ENCODE data around the gene AXIN2. TPM values are rescaled to one million over a fixed set of nuclear protein-coding genes. Genes with fewer than 3 reads are reported as not detected.

The AXIN2 gene
- total RNA-seq, 1 donor from 2014 or later, result 44.8 TPM

GRCh38 chr17:65519462-65519861 lies 42.0 kb downstream of the AXIN2 start:
- peaks cover 13% of the 10 kb centered on the region for H3K4me1 Mint-ChIP-seq (ENCODE audit: unreplicated experiment)
- H3K9me3 Mint-ChIP-seq (ENCODE audit: unreplicated experiment), result no peaks in the 10 kb centered on the region
- H3K36me3 Mint-ChIP-seq (ENCODE audit: low read depth, unreplicated experiment), result no peaks in the 10 kb centered on the region
- H3K4me3 Mint-ChIP-seq (ENCODE audit: unreplicated experiment), result no peak overlapping the region
- no peak for DNase-seq (ENCODE audit: low spot score)
- peaks cover 9% of the 10 kb centered on the region for H3K27me3 Mint-ChIP-seq (ENCODE audit: unreplicated experiment)
- no peak for TF ChIP-seq CTCF (IDR thresholded peaks at IDR 0.05; ENCODE audit: unreplicated experiment)
- no peak overlapping the region for H3K27ac Mint-ChIP-seq (ENCODE audit: unreplicated experiment)

GRCh38 chr17:65518256-65518655 lies 43.2 kb downstream of the AXIN2 start:
- no peak overlapping the region for H3K4me3 Mint-ChIP-seq (ENCODE audit: unreplicated experiment)
- no peak for DNase-seq (ENCODE audit: low spot score)
- peaks cover 5% of the 10 kb centered on the region for H3K4me1 Mint-ChIP-seq (ENCODE audit: unreplicated experiment)
- peaks cover 9% of the 10 kb centered on the region for H3K27me3 Mint-ChIP-seq (ENCODE audit: unreplicated experiment)
- no peaks in the 10 kb centered on the region for H3K9me3 Mint-ChIP-seq (ENCODE audit: unreplicated experiment)
- no peak for TF ChIP-seq CTCF (IDR thresholded peaks at IDR 0.05; ENCODE audit: unreplicated experiment)
- no peaks in the 10 kb centered on the region for H3K36me3 Mint-ChIP-seq (ENCODE audit: low read depth, unreplicated experiment)
- no peak overlapping the region for H3K27ac Mint-ChIP-seq (ENCODE audit: unreplicated experiment)

GRCh38 chr17:65515959-65516948 lies 45.2 kb downstream of the AXIN2 start:
- H3K36me3 Mint-ChIP-seq (ENCODE audit: low read depth, unreplicated experiment), result no peaks in the 10 kb centered on the region
- H3K27me3 Mint-ChIP-seq (ENCODE audit: unreplicated experiment), result peaks cover 9% of the 10 kb centered on the region
- no peak overlapping the region for H3K27ac Mint-ChIP-seq (ENCODE audit: unreplicated experiment)
- no peaks in the 10 kb centered on the region for H3K9me3 Mint-ChIP-seq (ENCODE audit: unreplicated experiment)
- no peak overlapping the region for H3K4me3 Mint-ChIP-seq (ENCODE audit: unreplicated experiment)
- no peak for DNase-seq (ENCODE audit: low spot score)
- no peaks in the 10 kb centered on the region for H3K4me1 Mint-ChIP-seq (ENCODE audit: unreplicated experiment)
- TF ChIP-seq CTCF (IDR thresholded peaks at IDR 0.05; ENCODE audit: unreplicated experiment), result no peak

GRCh38 chr17:65515512-65515911 lies 45.9 kb downstream of the AXIN2 start:
- H3K9me3 Mint-ChIP-seq (ENCODE audit: unreplicated experiment), result no peaks in the 10 kb centered on the region
- DNase-seq (ENCODE audit: low spot score), result no peak
- H3K36me3 Mint-ChIP-seq (ENCODE audit: low read depth, unreplicated experiment), result no peaks in the 10 kb centered on the region
- H3K27ac Mint-ChIP-seq (ENCODE audit: unreplicated experiment), result no peak overlapping the region
- no peak overlapping the region for H3K4me3 Mint-ChIP-seq (ENCODE audit: unreplicated experiment)
- peaks cover 7% of the 10 kb centered on the region for H3K27me3 Mint-ChIP-seq (ENCODE audit: unreplicated experiment)
- no peak for TF ChIP-seq CTCF (IDR thresholded peaks at IDR 0.05; ENCODE audit: unreplicated experiment)
- H3K4me1 Mint-ChIP-seq (ENCODE audit: unreplicated experiment), result no peaks in the 10 kb centered on the region

GRCh38 chr17:65514541-65514940 lies 46.9 kb downstream of the AXIN2 start:
- Mint-ChIP-seq H3K9me3 (ENCODE audit: unreplicated experiment) (no peaks in the 10 kb centered on the region), H3K27me3 (ENCODE audit: unreplicated experiment) (peaks cover 7% of the 10 kb centered on the region), H3K4me3 (ENCODE audit: unreplicated experiment) (no peak overlapping the region), H3K27ac (ENCODE audit: unreplicated experiment) (no peak overlapping the region), H3K36me3 (ENCODE audit: low read depth, unreplicated experiment) (no peaks in the 10 kb centered on the region), H3K4me1 (ENCODE audit: unreplicated experiment) (no peaks in the 10 kb centered on the region)
- TF ChIP-seq CTCF (IDR thresholded peaks at IDR 0.05; ENCODE audit: unreplicated experiment), result no peak
- no peak for DNase-seq (ENCODE audit: low spot score)
